ENCODE measurements around the gene MEGF6. TPM values are rescaled to one million over a fixed set of nuclear protein-coding genes. Genes with fewer than 3 reads are reported as not detected.
A peak's percentile ranks its signal among the peaks of the same experiment; 100 is the strongest.

The MEGF6 gene
- total RNA-seq, 6 experiments from 2014 or later = 2.2 to 9.6 (median 4.4) TPM

DNA sequence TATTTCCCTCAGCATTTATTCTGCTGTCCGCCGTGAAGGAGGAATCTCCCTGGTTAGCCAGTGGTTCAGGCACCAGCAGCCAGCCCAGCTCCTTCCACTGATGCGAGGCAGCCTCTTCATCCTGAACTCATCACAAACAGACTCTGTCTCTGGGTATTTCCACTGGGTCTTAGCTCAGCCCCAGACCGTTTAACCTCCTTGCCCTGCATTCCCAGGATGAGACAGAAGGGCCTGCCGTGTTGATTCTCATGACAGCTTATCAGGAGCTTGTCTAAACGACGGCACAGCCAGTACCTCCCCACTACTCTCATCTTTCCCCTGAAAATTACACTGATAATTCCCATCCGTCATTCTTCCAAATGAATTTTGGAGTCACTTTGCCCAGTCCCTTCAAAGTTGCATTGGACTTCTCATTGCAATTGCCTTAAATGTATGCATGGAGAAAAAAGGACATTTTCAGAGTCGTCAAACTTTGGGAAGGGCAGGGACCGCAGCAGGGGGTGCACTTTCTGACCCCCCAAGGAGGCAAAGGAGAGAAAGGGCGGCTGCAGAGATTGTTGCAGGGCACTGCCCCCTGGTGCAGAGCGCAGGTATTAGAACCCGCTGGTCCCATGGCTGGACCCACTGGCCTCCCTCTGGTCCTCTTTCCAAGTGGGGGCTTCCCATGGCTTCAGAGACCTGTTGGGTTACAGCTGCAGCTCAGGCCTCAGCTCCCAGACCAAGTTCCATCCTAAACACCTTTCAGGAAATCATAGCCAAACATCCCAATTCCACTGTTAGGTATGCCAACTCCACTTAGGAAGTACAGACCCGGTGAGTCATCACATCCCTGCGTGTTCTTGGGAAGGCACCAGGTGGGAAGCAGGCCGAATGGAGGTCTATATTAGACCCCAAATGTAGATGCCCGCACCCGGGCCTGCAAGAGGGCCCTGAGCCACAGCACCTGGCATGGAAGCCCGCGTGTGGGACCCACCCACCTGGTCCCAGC lies 3.7 kb upstream of the MEGF6 start:
- H3K9me3 ChIP-seq = no peaks in the 10 kb centered on the region
- peaks cover 0 to 9% (median 0%) of the 10 kb centered on the region in 4 donors for H3K4me1 ChIP-seq
- H3K36me3 ChIP-seq = no peaks in the 10 kb centered on the region
- ATAC-seq (peak in 1 of 4 donors; percentile 48), DNase-seq (no peak)
- TF ChIP-seq, protein P1, sequence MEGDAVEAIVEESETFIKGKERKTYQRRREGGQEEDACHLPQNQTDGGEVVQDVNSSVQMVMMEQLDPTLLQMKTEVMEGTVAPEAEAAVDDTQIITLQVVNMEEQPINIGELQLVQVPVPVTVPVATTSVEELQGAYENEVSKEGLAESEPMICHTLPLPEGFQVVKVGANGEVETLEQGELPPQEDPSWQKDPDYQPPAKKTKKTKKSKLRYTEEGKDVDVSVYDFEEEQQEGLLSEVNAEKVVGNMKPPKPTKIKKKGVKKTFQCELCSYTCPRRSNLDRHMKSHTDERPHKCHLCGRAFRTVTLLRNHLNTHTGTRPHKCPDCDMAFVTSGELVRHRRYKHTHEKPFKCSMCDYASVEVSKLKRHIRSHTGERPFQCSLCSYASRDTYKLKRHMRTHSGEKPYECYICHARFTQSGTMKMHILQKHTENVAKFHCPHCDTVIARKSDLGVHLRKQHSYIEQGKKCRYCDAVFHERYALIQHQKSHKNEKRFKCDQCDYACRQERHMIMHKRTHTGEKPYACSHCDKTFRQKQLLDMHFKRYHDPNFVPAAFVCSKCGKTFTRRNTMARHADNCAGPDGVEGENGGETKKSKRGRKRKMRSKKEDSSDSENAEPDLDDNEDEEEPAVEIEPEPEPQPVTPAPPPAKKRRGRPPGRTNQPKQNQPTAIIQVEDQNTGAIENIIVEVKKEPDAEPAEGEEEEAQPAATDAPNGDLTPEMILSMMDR (IDR thresholded peaks at IDR 0.05) = peak; percentile 36 to 44 (median 41)
- no peak for TF ChIP-seq POLR2A (IDR thresholded peaks at IDR 0.05)
- no peak overlapping the region for H3K4me3 ChIP-seq
- intact Hi-C loops (cut with DNase I) = loop anchor here (5.0 kb wide), 2 partner anchors 118 to 123 kb away; no protein-coding TSS in a partner anchor
- no peak overlapping the region for H3K27ac ChIP-seq
- peaks cover 0 to 11% of the 10 kb centered on the region in 2 donors for H3K27me3 ChIP-seq
- WGBS (ENCODE audit: insufficient coverage, low coverage, low lambda C conversion rate, missing lambda C conversion rate) = 33% methylated on average over 12 of the region's 20 CpGs

DNA sequence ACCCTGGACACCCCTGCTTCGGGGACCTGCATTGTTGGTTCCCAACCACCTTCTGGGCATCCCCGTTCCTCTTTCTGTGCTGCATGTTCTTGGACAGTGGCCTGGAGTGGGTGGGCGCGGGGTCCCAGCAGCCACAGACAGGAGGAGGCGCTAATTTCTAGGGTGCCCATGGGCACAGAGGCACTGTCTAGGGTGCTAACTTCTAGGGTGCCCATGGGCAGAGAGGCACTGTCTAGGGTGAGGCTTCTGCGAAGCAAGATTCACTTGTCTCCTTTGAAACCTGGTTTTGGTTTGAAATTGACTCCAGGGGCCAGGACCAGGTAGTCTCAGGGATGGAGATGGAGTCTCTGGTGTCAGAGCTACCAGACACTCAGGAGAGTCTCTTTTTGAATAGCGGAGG lies 815 bp upstream of the MEGF6 start:
- H3K27me3 ChIP-seq = peaks cover 0 to 12% of the 10 kb centered on the region in 2 donors
- intact Hi-C loops (cut with DNase I) = no loop called here

DNA sequence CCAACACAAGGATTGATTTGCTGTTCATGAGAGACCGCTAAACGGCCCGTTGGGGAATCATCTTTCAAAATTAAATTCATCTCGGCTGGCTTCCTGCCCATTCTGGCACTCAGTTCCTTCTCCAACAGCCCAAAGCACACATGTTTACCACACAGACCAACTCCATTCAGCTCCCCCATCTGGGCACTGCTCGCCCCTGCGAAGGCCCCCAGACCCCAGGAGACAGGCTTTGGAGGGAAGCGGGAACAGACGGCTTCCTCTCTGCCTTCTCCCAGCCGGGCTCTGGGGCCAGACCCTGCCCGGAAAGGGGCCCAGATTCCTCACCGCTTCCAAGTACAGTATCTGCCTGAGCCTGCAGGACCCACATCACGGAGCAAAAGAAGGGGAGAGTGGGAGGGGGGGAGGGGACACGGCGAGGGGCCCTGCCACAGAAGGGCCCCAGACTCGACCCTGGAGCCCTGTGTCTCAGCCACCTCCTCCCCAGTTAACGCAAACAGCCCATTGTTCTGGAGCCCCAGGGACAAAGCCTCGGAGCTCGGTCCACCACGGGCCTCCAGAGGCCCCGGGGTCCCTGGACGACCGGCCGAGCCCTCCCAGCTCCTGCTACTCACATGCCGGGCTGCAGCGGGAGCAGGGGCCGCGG lies 660 bp downstream of the MEGF6 start:
- Histone ChIP-seq H3K27ac (no peak overlapping the region), H3K9me3 (no peaks in the 10 kb centered on the region), H3K36me3 (no peaks in the 10 kb centered on the region), H3K27me3 (peaks cover 0 to 12% of the 10 kb centered on the region in 2 donors), H3K4me3 (peak overlapping the region; percentile 26 to 33 (median 31)), H3K4me1 (peaks cover 0 to 9% (median 0%) of the 10 kb centered on the region in 4 donors)
- TF ChIP-seq POLR2A (IDR thresholded peaks at IDR 0.05) = no peak
- TF ChIP-seq, protein P1 (IDR thresholded peaks at IDR 0.05) = no peak
- intact Hi-C loops (cut with DNase I) = no loop called here
- no peak for DNase-seq
- 10% methylated on average over 13 of the region's 27 CpGs for WGBS (ENCODE audit: insufficient coverage, low coverage, low lambda C conversion rate, missing lambda C conversion rate)
- no peak for ATAC-seq

More for the DNA sequence above, 815 bp upstream of the MEGF6 start:
- Histone ChIP-seq H3K4me1 (peaks cover 0 to 9% (median 0%) of the 10 kb centered on the region in 4 donors), H3K36me3 (no peaks in the 10 kb centered on the region), H3K4me3 (no peak overlapping the region), H3K9me3 (no peaks in the 10 kb centered on the region), H3K27ac (no peak overlapping the region)
- 17% methylated on average over 1 of the region's 7 CpGs for WGBS (ENCODE audit: insufficient coverage, low coverage, low lambda C conversion rate, missing lambda C conversion rate)
- ATAC-seq (no peak), DNase-seq (no peak)
- TF ChIP-seq, protein P1 (IDR thresholded peaks at IDR 0.05) = no peak
- TF ChIP-seq POLR2A (IDR thresholded peaks at IDR 0.05) = no peak

DNA sequence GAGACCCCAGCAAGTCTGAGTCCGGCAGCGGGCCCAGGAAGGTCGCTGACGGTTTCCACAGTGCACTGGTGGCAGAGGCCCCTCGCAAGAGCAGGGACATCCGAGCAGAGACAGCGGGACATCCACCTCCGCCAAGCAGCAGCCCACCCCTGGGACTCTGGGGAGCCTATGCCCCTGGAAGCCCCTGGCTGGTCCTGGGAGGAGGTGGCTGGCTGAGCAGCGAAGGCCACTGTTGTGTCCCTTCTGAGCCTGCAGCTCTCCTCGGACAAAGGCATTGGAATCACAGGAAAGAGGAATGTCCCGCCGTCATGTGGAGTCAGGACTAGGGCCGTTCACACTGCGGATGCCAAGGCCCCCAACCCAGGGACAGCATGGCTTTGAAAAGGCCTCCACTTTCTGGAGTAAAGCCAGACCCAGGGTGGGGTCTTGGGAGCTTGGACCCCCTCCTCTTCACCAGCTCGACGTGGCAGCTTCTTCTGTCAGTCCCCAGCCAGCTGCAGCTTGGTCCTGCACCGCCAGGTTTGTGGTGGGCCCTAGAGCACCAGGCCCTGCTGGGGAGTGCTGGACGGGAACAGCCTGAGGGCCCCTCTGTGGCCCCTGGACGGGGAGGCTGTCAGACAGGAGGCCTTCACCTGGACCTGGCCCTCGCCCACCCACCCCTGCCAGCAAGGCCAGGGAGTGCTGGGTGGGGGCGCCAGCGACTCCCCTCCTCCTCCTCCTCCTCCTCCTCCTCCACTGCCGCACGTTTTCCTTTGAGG lies 1.4 kb downstream of the MEGF6 start:
- WGBS (ENCODE audit: insufficient coverage, low coverage, low lambda C conversion rate, missing lambda C conversion rate) = 27% methylated on average over 3 of the region's 24 CpGs
- Histone ChIP-seq H3K9me3 (no peaks in the 10 kb centered on the region), H3K4me3 (no peak overlapping the region), H3K27ac (no peak overlapping the region), H3K36me3 (no peaks in the 10 kb centered on the region), H3K4me1 (peaks cover 0 to 9% (median 0%) of the 10 kb centered on the region in 4 donors), H3K27me3 (peaks cover 0 to 12% of the 10 kb centered on the region in 2 donors)
- DNase-seq (no peak), ATAC-seq (no peak)
- intact Hi-C loops (cut with DNase I) = no loop called here
- no peak for TF ChIP-seq POLR2A (IDR thresholded peaks at IDR 0.05)
- TF ChIP-seq, protein P1 (IDR thresholded peaks at IDR 0.05) = no peak

All from right lobe of liver (tissue), 6 donors.